Umbilical cord (tissue), 2 donors: ENCODE data around the gene BRD9. TPM values are rescaled to one million over a fixed set of nuclear protein-coding genes. Genes with fewer than 3 reads are reported as not detected.
"Not testable (repeated sequence)": the region's sequence is repeated elsewhere in the genome, so short reads cannot be mapped to it uniquely, and the experiment has no call there.

Experiments
- DNase-seq: peaks from one replicate; pipeline ENCODE4 v3.0.0-alpha.2; 2015; ENCODE audit warnings: low spot score
- total RNA-seq: library from RNA; depleted of rRNA; stranded (reverse); fragments of >200 nt; gene quantifications from one replicate; pipeline ENCODE4 v1.2.3, GENCODE V29; 2014; ENCODE audit warnings: low replicate concordance; ENCODE audit not compliant: insufficient read depth

Gene BRD9
- total RNA-seq, 1 donor from 2014 or later: 29.6 TPM

- no peak for DNase-seq
Observed at GRCh38 chr5:859391-859790, 33.2 kb downstream of the BRD9 start.

GRCh38 chr5:858726-859125 lies 33.9 kb downstream of the BRD9 start:
- no peak for DNase-seq

GRCh38 chr5:856531-857425 lies 35.8 kb downstream of the BRD9 start:
- no peak for DNase-seq

- no peak for DNase-seq
Observed at GRCh38 chr5:855771-856530, 36.6 kb downstream of the BRD9 start.

- no peak for DNase-seq
Observed at GRCh38 chr5:854966-855743, 37.4 kb downstream of the BRD9 start.

GRCh38 chr5:854217-854616 lies 38.4 kb downstream of the BRD9 start:
- DNase-seq: no peak

GRCh38 chr5:853416-854090 lies 39.0 kb downstream of the BRD9 start:
- DNase-seq: not testable (repeated sequence)

GRCh38 chr5:852431-853401 lies 39.9 kb downstream of the BRD9 start:
- DNase-seq: no peak

- DNase-seq: no peak
Observed at GRCh38 chr5:852018-852417, 40.6 kb downstream of the BRD9 start.

- no peak for DNase-seq
Observed at GRCh38 chr5:851553-851952, 41.0 kb downstream of the BRD9 start.

- no peak for DNase-seq
Observed at GRCh38 chr5:851076-851475, 41.5 kb downstream of the BRD9 start.

GRCh38 chr5:850511-851006 lies 42.0 kb downstream of the BRD9 start, which contains the start of gene ZDHHC11:
TSS of gene ZDHHC11 (minus strand) at chr5:850986. CDS start at chr5:850602, 384 bp downstream.
- no peak for DNase-seq

- DNase-seq: peak; percentile 57
Observed at GRCh38 chr5:849651-850301, 42.8 kb downstream of the BRD9 start.

- DNase-seq: no peak
Observed at GRCh38 chr5:848671-849111, 43.9 kb downstream of the BRD9 start.

- DNase-seq: not testable (repeated sequence)
Observed at GRCh38 chr5:847736-848135, 44.9 kb downstream of the BRD9 start.

GRCh38 chr5:847212-847611 lies 45.4 kb downstream of the BRD9 start:
- DNase-seq: not testable (repeated sequence)

GRCh38 chr5:846602-847091 lies 46.0 kb downstream of the BRD9 start:
- not testable (repeated sequence) for DNase-seq

GRCh38 chr5:845676-846601 lies 46.7 kb downstream of the BRD9 start:
- not testable (repeated sequence) for DNase-seq
